GM21526 (cell line): ENCODE measurements around the gene FAM83G.
"Not testable (repeated sequence)": the region's sequence is repeated elsewhere in the genome, so short reads cannot be mapped to it uniquely, and the experiment has no call there.

Experiments
- ATAC-seq: cut with Tn5 transposase; IDR thresholded peaks from one replicate; pipeline ENCODE4 v1.9.1; 2021; ENCODE audit warnings: moderate library complexity; ENCODE audit not compliant: unreplicated experiment, low FRiP score

FAM83G gene

GRCh38 chr17:18959071-18959844 is 45.3 kb downstream of the FAM83G start:
- no peak for ATAC-seq

GRCh38 chr17:18958611-18959010 is 46.0 kb downstream of the FAM83G start:
- no peak for ATAC-seq

GRCh38 chr17:18957831-18958230 is 46.7 kb downstream of the FAM83G start:
- no peak for ATAC-seq

DNA sequence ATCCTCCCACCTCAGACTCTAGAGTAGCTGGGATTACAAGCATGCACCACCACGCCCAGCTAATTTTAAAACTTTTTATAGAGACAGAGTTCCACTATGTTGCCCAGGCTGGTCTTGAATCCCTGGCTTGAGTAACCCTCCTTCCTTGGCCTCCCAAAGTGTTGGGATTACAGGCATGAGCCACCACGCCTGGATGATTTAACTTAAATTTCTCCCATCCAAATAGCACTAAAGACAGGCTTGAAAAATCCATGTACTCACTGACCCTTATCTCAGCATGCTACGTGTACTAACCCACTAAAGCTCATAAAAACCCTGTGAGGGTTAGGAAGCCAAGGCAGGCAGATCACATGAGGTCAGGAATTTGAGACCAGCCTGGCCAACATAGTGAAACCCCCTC is 48.0 kb downstream of the FAM83G start:
- ATAC-seq, result no peak

DNA sequence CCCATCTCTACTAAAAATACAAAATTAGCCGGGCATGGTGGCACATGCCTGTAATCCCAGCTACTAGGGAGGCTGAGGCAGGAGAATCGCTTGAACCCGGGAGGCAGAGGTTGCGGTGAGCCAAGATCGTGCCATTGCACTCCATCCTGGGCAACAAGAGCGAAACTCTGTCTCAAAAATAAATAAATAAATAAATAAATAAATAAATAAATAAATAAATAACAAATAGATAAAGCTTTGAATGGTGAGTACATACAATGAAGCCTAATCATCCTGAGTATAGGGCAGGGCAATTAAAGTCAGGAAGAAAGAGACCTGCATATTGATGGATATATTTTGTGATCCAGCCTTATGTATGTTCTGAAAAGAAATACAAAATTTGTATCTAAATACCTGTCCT is 48.5 kb downstream of the FAM83G start:
- not testable (repeated sequence) for ATAC-seq

GRCh38 chr17:18955009-18955408 is 49.6 kb downstream of the FAM83G start:
- no peak for ATAC-seq

GRCh38 chr17:18954321-18954720 is 50.2 kb downstream of the FAM83G start:
- no peak for ATAC-seq

DNA sequence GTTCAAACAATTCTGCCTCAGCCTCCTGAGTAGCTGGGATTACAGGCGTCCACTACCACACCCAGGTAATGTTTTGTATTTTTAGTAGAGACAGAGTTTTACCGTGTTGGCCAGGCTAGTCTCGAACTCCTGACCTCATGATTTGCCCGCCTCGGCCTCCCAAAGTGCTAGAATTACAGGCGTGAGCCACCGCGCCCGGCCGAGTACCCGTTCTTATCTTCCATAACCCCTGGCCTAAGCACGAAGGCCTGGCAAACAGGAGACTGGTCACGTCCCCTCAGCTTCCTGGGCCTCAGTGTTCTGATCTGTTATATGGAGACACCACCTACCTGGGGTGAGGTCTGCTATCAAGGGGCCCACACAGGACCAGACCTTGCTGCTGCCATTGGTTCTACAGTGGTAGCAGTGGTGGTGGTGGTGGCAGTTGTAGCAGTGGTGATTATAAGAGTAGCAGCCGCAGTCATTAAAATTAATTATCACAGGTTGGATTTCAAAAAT is 51.3 kb downstream of the FAM83G start:
- ATAC-seq, result no peak

GRCh38 chr17:18951941-18952842 is 52.4 kb downstream of the FAM83G start, which contains the start of gene SLC5A10:
SLC5A10 (plus strand) TSS chr17:18952165; CDS start chr17:18952206, 41 bp downstream.
- ATAC-seq, result no peak

GRCh38 chr17:18950944-18951905 is 53.3 kb downstream of the FAM83G start:
- no peak for ATAC-seq

DNA sequence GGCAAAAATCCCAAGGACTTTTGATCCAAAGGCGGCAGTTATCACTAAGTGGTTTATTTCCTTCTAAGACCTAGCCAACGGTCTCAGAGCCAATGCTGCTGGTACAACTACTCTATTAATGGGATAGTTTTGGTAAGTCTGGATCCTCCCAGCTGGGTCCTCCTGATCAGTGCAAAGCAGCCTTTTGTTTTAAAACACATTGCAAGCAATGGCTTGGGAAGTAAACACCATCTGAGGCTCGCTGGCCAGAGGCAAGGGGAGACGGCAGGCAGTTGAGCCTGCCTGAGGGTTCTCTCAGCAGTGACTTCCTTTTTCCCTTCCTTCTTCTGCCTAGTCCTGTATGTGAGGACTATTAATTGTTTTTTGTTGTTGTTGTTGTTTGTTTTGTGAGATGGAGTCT is 54.2 kb downstream of the FAM83G start:
- no peak for ATAC-seq

DNA sequence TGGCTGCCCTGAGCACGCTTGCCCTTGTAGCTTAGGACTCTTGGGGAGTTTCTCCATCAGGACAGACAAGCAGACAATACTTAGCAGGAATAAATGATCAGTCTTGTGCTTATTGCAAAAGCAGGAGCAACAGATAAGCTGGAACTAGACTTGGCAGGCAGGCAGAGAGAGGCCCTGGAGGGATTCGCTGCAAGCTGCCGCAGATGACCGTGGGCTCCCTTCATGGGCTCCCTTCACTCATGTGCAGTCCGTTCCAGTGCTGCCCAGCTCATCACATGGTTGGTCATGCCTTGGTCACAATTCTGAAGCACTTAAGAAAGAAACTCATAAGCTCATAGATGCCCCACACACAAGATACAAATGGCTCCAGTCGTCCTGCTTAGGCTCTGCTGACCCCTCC is 55.0 kb downstream of the FAM83G start:
- no peak for ATAC-seq

DNA sequence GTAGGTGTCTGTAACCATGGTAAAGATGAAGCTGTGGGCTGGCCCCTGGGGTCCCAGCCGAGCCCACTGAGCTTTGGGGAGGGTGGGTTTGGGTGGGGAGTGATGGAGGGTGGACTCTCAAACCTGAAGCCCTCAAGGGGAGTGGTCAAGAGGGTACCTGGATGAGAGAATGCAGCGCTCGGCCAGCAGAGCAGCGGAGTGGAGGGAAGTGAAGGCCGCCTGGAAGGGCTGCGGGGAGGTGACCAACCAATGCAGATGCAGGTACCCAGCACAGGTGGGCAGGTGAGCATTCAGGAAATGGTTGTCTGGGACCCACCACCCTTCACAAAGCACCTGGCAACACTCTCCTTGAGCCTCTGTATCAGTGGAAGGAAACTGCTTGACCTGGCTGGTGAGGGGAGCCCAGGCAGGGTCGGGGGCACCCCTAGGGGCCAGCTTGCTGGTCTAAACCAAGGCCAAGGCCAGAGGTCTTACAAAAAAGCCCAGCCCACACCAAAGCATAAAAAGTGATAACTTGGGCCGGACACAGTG is 56.0 kb downstream of the FAM83G start:
- ATAC-seq, result no peak

DNA sequence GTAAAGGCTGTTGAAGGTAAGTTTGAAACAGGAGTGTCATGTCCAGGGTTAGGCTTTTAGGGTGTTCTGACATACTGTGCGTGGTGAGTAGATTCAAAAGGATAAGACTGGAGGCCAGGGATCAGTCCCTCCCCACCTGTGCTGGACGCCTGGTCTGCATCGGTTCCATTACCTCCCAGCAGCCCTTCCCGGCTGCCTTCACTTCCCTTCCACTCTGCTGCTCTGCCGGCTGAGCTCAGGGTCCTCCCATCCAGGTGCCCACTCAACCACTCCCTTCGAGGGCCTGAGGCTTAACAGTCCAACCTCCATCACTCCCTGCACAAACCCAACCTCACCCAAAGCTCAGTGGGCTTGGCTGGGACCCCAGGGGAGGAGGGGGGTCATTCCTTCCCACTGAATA is 56.7 kb downstream of the FAM83G start:
- ATAC-seq, result no peak

DNA sequence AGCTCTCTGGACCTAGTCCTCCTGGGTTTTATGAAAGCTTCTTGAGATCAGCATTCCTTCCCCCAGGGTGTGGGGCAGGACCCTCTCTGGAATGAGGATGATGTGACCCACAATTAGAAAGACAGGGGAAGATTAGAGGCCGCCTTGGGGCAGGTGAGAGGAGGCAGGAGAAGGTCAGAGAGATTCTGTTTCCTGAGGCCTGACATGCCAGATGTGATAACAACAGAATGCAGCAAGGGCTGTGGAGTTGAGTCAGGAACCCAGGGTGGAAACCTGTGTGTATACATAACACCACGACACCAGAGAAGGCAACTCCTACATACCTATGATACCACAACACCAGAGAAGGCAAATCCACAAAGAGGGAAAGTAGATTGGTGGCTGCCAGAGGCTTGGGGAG is 58.0 kb downstream of the FAM83G start:
- no peak for ATAC-seq

DNA sequence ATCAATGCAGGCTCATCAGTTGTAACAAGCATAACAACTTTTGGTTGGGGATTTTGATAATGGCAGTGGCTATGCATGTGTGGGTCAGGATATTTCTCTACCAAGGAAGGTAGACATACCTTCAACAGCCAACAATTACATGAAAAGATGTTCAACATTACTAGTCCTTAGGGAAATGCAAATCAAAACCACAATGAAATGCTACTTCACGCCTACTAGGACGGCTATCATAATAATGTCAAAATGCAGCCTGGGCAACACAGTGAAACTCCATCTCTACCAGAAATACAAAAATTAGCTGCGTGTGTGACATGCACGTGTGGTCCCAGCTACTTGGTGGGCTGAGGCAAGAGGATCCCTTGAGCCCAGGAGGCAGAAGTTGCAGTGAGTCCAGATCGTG is 59.9 kb downstream of the FAM83G start:
- no peak for ATAC-seq

- no peak for ATAC-seq
Observed at GRCh38 chr17:18938692-18939023, 65.9 kb downstream of the FAM83G start.

DNA sequence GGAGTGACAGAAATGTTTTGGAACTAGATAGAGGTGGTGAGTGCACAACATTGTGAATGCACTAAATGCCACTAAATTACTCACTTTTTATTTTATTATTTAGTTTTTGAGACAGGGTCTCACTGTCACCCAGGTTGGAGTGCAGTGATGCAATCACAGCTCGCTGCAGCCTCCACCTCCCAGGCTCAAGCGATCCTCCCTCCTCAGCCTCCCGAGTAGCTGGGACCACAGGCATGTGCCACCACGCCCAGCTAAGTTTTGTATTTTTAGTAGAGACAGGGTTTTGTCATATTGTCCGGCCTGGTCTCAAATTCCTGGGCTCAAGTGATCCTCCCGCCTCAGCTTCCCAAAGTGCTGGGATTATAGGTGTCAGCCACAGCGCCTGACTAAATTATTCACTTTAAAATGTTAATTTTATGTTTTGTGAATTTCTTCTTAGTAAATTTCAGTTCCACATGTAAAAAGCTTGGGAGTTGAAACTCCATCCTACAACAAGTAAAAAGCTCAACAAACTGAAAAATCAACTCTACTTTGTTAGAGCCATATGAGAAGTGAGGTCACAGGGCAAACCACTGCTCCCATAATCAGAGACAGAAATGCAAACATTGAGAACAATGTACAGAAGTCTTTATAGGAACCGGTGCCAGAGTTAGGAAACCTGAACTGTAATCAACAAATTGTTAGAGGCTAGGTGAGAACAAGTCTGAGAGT is 66.4 kb downstream of the FAM83G start:
- ATAC-seq, result no peak
